ENCODE data around the gene ALKAL2.

The ALKAL2 gene

DNA sequence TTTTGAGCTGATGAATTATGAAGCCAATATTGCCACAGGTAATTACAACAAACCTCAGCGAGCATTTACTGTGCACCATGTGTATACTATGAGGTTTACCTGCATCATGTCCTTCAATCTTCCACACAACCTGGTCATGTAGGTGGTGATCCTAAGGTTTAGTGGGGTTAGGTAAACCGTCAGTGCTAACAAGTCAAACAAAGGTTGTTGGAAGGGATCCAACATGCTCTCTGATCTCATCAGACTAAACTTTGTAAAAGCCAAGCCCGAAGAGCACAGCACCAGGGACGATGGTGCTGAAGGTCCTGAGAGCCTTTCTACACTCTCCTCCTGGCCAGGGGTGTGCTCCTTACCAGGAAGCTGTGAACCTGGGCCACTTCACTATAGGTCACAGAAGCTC lies 53.5 kb downstream of the ALKAL2 start:
- DNase-seq (ENCODE audit: low read depth), result no peak
- TF ChIP-seq, protein P1, sequence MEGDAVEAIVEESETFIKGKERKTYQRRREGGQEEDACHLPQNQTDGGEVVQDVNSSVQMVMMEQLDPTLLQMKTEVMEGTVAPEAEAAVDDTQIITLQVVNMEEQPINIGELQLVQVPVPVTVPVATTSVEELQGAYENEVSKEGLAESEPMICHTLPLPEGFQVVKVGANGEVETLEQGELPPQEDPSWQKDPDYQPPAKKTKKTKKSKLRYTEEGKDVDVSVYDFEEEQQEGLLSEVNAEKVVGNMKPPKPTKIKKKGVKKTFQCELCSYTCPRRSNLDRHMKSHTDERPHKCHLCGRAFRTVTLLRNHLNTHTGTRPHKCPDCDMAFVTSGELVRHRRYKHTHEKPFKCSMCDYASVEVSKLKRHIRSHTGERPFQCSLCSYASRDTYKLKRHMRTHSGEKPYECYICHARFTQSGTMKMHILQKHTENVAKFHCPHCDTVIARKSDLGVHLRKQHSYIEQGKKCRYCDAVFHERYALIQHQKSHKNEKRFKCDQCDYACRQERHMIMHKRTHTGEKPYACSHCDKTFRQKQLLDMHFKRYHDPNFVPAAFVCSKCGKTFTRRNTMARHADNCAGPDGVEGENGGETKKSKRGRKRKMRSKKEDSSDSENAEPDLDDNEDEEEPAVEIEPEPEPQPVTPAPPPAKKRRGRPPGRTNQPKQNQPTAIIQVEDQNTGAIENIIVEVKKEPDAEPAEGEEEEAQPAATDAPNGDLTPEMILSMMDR (conservative IDR thresholded peaks at IDR 0.05; ENCODE audit: low read depth, low read length), result no peak
- H3K4me3 ChIP-seq (ENCODE audit: low read depth, low read length), result no peak overlapping the region

DNA sequence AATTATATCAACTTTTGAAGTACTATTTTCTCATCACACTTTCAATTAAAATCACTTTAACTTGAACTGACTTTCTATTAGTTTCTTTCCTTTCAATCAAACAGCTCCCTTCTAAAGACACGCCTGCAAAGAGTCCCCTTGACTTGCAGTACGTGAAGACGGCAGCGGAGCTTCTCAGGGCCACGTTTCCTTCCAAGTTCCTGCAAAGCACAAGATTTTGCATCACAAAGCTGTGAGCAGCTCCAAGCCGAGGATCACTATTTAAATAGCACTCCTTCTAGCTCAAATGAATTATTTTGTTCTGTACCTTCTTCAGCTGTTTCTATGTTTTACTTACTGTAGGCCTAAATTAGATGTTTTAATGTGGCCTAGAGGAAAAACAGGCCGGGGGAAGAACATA lies 54.9 kb downstream of the ALKAL2 start:
- DNase-seq (ENCODE audit: low read depth), result no peak
- no peak overlapping the region for H3K4me3 ChIP-seq (ENCODE audit: low read depth, low read length)
- TF ChIP-seq, protein P1 (conservative IDR thresholded peaks at IDR 0.05; ENCODE audit: low read depth, low read length), result no peak

DNA sequence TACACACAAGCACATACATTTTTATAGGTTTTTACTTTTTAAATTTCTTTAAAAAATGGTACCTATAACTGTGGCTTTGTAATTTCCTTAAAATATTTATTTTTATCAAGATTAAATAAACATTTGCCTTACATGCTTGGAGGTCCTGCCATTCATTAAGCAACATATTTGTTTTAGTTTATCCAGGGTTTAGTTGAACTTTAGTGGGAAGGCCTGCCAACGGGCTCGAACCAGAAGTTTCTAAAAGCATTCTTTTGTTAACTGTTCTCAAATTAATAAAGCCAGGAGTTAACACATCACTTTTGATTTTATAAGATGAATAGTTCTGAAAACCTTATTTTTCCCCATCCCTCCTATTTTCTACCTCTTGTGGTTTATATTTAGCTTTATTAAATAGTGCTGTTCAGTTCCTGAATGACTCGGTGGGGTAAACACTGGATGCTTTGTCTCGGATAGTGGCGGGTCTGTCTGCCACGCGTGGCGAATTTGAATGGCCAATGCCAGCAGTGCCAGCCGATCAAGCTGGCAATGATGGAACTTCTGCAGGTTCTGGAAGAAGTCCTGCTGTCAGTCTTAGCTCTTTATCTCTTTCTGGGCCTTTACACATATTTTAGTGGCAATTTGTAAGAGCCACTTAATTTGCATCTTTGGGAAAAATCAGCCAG lies 56.2 kb downstream of the ALKAL2 start:
- no peak for DNase-seq (ENCODE audit: low read depth)
- H3K4me3 ChIP-seq (ENCODE audit: low read depth, low read length), result no peak overlapping the region
- TF ChIP-seq, protein P1 (conservative IDR thresholded peaks at IDR 0.05; ENCODE audit: low read depth, low read length), result no peak

Data from choroid plexus epithelial cell (primary cell).